Endothelial cell of umbilical vein (primary cell): ENCODE measurements around the gene TBCC. TPM values are rescaled to one million over a fixed set of nuclear protein-coding genes. Genes with fewer than 3 reads are reported as not detected.

Experiments used
- BruUV-seq: library from RNA; stranded (reverse); fragments of 400-500 nt; replicated peaks from 2 replicates; lab custom pipeline; 2021; lab: Mats Ljungman, UMichigan
- CTCF ChIA-PET: fragments of 300-600, 350-600 bp; sonication (Branson Sonifier 250); formaldehyde crosslinking; loops from one replicate; lab custom pipeline; 2021; ENCODE audit warnings: antibody characterized with exemption, inconsistent platforms; lab: Charles Lee
- POLR2A ChIA-PET: fragments of 300-600, 350-600 bp; sonication (Branson Sonifier 250); formaldehyde crosslinking; loops from one replicate; lab custom pipeline; 2021; ENCODE audit warnings: antibody characterized with exemption, inconsistent platforms; lab: Charles Lee
- DNase-seq: peaks from one replicate; pipeline ENCODE4 v3.0.0-alpha.2; 2011; ENCODE audit warnings: low read depth, low spot score
- FAIRE-seq: peaks from 2 replicates; lab custom pipeline; 2011; peaks lifted over from hg19 to GRCh38; lab: Jason Lieb, UNC
- H2AFZ ChIP-seq: 2 replicates; pipeline ENCODE4 v1.6.0; 2012; ENCODE audit warnings: low read depth, low read length, control low read depth, inconsistent platforms
- H3K27ac ChIP-seq: 2 replicates; pipeline ENCODE4 v1.5.1; 2011; ENCODE audit warnings: low read depth, mild to moderate bottlenecking, control low read depth, low read length, moderate library complexity; ENCODE audit not compliant: insufficient read depth
- H3K27me3 ChIP-seq, 2 experiments: 2 replicates each; pipeline versions ENCODE4 v1.6.0 to v1.6.1; 2011; ENCODE audit warnings: low read length in 2 of 2, mixed read lengths in 1 of 2; ENCODE audit not compliant: control insufficient read depth in 2 of 2, insufficient read depth in 2 of 2
- H3K36me3 ChIP-seq, 2 experiments: 2 replicates in 1 of 2; 3 replicates in 1 of 2; pipeline ENCODE4 v1.5.1; 2011; ENCODE audit warnings: low read length in 2 of 2, mild to moderate bottlenecking in 1 of 2, moderate library complexity in 1 of 2; ENCODE audit not compliant: control insufficient read depth in 2 of 2, insufficient read depth in 2 of 2; ENCODE audit errors: extremely low read depth in 1 of 2
- H3K4me1 ChIP-seq: 3 replicates; pipeline ENCODE4 v1.5.1; 2011; ENCODE audit warnings: mild to moderate bottlenecking, low read length; ENCODE audit not compliant: control insufficient read depth, insufficient read depth; ENCODE audit errors: extremely low read depth
- H3K4me2 ChIP-seq: 2 replicates; pipeline ENCODE4 v1.6.1; 2011; ENCODE audit warnings: low read length, control low read depth, mixed read lengths; ENCODE audit not compliant: insufficient read depth
- H3K4me3 ChIP-seq, 3 experiments: fragments of 200-600 bp in 1 of 3; sonication (generic), shearing (Covaris generic) in 1 of 3; replicated peaks in 1 of 3; 2 replicates each; pipeline ENCODE4 v1.5.1; 2011 to 2016; ENCODE audit warnings: control low read depth in 3 of 3, low read length in 3 of 3, mild to moderate bottlenecking in 2 of 3, inconsistent platforms in 1 of 3, low read depth in 1 of 3, moderate library complexity in 1 of 3; ENCODE audit not compliant: insufficient read depth in 1 of 3
- H3K79me2 ChIP-seq: 2 replicates; pipeline ENCODE4 v1.6.0; 2012; ENCODE audit warnings: low read length, inconsistent platforms; ENCODE audit not compliant: control insufficient read depth, insufficient read depth
- H3K9ac ChIP-seq: replicated peaks from 2 replicates; pipeline ENCODE3; 2011; ENCODE audit warnings: low read length, control low read depth; ENCODE audit not compliant: insufficient read depth; ENCODE audit errors: extremely low read depth
- H3K9me1 ChIP-seq: replicated peaks from 3 replicates; pipeline ENCODE4 v1.6.0; 2011; ENCODE audit warnings: mild to moderate bottlenecking, low read length; ENCODE audit not compliant: control insufficient read depth, insufficient read depth; ENCODE audit errors: extremely low read depth
- H3K9me3 ChIP-seq: replicated peaks from 2 replicates; pipeline ENCODE4 v1.5.1; 2012; ENCODE audit warnings: low read length, inconsistent platforms; ENCODE audit not compliant: control insufficient read depth, insufficient read depth
- H4K20me1 ChIP-seq: replicated peaks from 2 replicates; pipeline ENCODE3; 2011; ENCODE audit warnings: mild to moderate bottlenecking, low read length; ENCODE audit not compliant: control insufficient read depth, insufficient read depth; ENCODE audit errors: extremely low read depth
- FOS ChIP-seq: IDR thresholded peaks from 2 replicates; pipeline ENCODE4 v1.6.1; 2011; ENCODE audit warnings: mild to moderate bottlenecking, low read length, moderate library complexity, borderline replicate concordance; ENCODE audit not compliant: insufficient read depth
- GATA2 ChIP-seq: IDR thresholded peaks from 2 replicates; pipeline ENCODE4 v1.7.0; 2011; ENCODE audit warnings: low read depth, mild to moderate bottlenecking, moderate library complexity, mixed read lengths, low read length; ENCODE audit not compliant: insufficient read length, insufficient read depth
- JUN ChIP-seq: IDR thresholded peaks from 2 replicates; pipeline ENCODE4 v1.6.1; 2011; ENCODE audit warnings: borderline replicate concordance, low read depth; ENCODE audit not compliant: insufficient read length, insufficient read depth
- MYC ChIP-seq: IDR thresholded peaks from one replicate; pipeline ENCODE4 v1.6.1; 2011; ENCODE audit warnings: mild to moderate bottlenecking, low read depth, low read length
- POLR2A ChIP-seq: IDR thresholded peaks from 2 replicates; pipeline ENCODE4 v1.6.1; 2012; ENCODE audit warnings: low read depth, mild to moderate bottlenecking, control low read depth, low read length
- POLR2AphosphoS5 ChIP-seq: IDR thresholded peaks from 2 replicates; pipeline ENCODE4 v1.6.1; 2012; ENCODE audit warnings: low read depth, mild to moderate bottlenecking, control low read depth, low read length, moderate library complexity; ENCODE audit not compliant: insufficient read depth
- dilution Hi-C: fragments of 300-500 bp; cut with MboI; formaldehyde crosslinking; loops from one replicate; pipeline ENCODE4 v1.15.0; 2019; ENCODE audit warnings: low sequenced_read_pairs; ENCODE audit not compliant: extremely low pct_ligation_motif_present
- intact Hi-C: fragments of 100-400 bp; cut with micrococcal nuclease; formaldehyde crosslinking; loops from one replicate; pipeline ENCODE4 v1.10.0; 2022
- polyA plus RNA-seq, 4 experiments: library from polyadenylated mRNA; depleted of rRNA in 3 of 4; stranded (reverse) in 3 of 4; unstranded in 1 of 4; fragments of >200 nt; gene quantifications; 2 replicates each; pipeline versions ENCODE4 v1.2.1 to v1.2.3, GENCODE V29; 2011 to 2012; ENCODE audit warnings: missing spikeins in 1 of 4
- total RNA-seq: library from RNA; stranded (reverse); gene quantifications from 2 replicates; pipeline ENCODE4 v1.2.3, GENCODE V29; 2021
- TF ChIP-seq, protein P1 (sequence below): IDR thresholded peaks from 2 replicates; pipeline ENCODE4 v1.6.1; 2011; ENCODE audit not compliant: insufficient read depth, insufficient read length
- TF ChIP-seq, protein P2 (sequence below), 2 donors: IDR thresholded peaks; 1 replicate in 1 of 2; 2 replicates in 1 of 2; pipeline ENCODE4 v1.5.1; 2011; ENCODE audit warnings: low read length in 2 of 2, mild to moderate bottlenecking in 2 of 2, moderate library complexity in 2 of 2, control low read depth in 1 of 2, inconsistent platforms in 1 of 2, low read depth in 1 of 2; ENCODE audit not compliant: insufficient read depth in 1 of 2; ENCODE audit errors: extremely low read depth in 1 of 2

Gene TBCC
- total and polyA plus RNA-seq, 2 donors (not counting 3 experiments of a cell fraction or from before 2014, with no cell fraction given), result 15.9 to 19.1 TPM

DNA sequence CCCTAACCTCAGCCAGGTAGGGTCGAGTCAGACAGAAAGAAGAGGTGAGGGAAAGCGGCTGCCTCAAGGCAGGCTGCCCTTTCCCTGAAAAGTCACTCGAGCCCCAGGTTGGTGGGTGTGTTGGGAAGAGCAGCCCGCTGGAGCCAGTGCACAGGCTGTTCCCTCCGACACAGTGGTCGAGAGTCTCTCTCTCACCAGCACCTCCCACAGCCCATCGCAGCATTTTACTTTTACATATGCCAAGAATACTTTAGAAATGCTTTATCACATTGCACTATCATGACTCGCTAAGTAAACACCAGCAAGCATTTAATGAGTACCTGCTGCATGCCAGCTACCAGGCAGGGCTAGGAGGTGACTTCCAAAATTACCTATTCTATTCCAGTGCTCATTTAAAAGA is 25.2 kb downstream of the TBCC start:
- H3K9ac ChIP-seq, result no peak overlapping the region
- no peak overlapping the region for H2AFZ ChIP-seq
- TF ChIP-seq FOS, result peak; percentile 35
- TF ChIP-seq POLR2A, result no peak
- TF ChIP-seq GATA2, result peak; percentile 12
- H3K4me3 ChIP-seq, result no peak overlapping the region
- ChIA-PET CTCF (no interaction called here), POLR2A (no interaction called here)
- dilution Hi-C loops, result no loop called here
- FAIRE-seq, result peak; percentile 70
- BruUV-seq, result no TSS peak
- no peak overlapping the region for H3K27ac ChIP-seq
- no peak overlapping the region for H3K4me2 ChIP-seq
- no peaks in the 10 kb centered on the region for H3K9me1 ChIP-seq
- H3K27me3 ChIP-seq, result no peaks in the 10 kb centered on the region
- DNase-seq, result peak; percentile 29
- no peaks in the 10 kb centered on the region for H3K79me2 ChIP-seq
- no peaks in the 10 kb centered on the region for H3K36me3 ChIP-seq
- peaks cover 3% of the 10 kb centered on the region for H3K4me1 ChIP-seq
- H4K20me1 ChIP-seq, result no peaks in the 10 kb centered on the region
- no peaks in the 10 kb centered on the region for H3K9me3 ChIP-seq
- intact Hi-C loops, result no loop called here

DNA sequence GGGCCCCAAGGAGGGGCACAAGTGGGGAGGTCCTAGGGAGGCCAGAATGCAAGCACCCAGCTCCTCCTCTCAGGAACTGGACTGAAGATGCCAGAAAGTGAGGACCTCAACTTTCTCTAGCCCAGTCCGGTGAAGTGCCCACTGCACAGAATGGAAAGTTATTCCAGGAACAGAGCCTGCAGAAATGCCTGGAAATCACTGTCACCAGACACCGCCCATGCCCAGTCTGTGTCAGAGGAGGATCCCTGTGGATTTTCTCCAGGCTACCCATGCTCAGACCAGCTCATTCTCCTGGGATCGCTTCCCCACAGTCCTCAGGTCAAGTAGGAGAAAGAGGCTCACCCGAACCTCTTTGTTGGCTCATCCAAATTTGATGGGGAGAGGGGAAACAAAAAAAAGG is 30.0 kb downstream of the TBCC start:
- DNase-seq, result no peak
- no peaks in the 10 kb centered on the region for H3K9me1 ChIP-seq
- peaks cover 2% of the 10 kb centered on the region for H3K9me3 ChIP-seq
- no peak for FAIRE-seq
- no peaks in the 10 kb centered on the region for H3K79me2 ChIP-seq
- H3K27ac ChIP-seq, result no peak overlapping the region
- dilution Hi-C loops (no loop called here), intact Hi-C loops (no loop called here)
- no peaks in the 10 kb centered on the region for H3K36me3 ChIP-seq
- BruUV-seq, result no TSS peak
- no peak overlapping the region for H2AFZ ChIP-seq
- POLR2A ChIA-PET, result no interaction called here
- CTCF ChIA-PET, result interaction anchor here (1.0 to 2.2 kb wide), 3 partner anchors 10 to 49 kb away, joined by 3 to 10 read pairs (median 3); no protein-coding TSS in a partner anchor
- no peaks in the 10 kb centered on the region for H3K27me3 ChIP-seq
- no peaks in the 10 kb centered on the region for H4K20me1 ChIP-seq
- peaks cover 8% of the 10 kb centered on the region for H3K4me1 ChIP-seq
- H3K4me2 ChIP-seq, result no peak overlapping the region
- no peak overlapping the region for H3K4me3 ChIP-seq
- TF ChIP-seq JUN, result no peak
- TF ChIP-seq FOS, result no peak
- no peak for TF ChIP-seq GATA2
- no peak for TF ChIP-seq MYC
- TF ChIP-seq, protein P1, sequence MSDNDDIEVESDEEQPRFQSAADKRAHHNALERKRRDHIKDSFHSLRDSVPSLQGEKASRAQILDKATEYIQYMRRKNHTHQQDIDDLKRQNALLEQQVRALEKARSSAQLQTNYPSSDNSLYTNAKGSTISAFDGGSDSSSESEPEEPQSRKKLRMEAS, result no peak
- no peak for TF ChIP-seq POLR2A
- TF ChIP-seq, protein P2, sequence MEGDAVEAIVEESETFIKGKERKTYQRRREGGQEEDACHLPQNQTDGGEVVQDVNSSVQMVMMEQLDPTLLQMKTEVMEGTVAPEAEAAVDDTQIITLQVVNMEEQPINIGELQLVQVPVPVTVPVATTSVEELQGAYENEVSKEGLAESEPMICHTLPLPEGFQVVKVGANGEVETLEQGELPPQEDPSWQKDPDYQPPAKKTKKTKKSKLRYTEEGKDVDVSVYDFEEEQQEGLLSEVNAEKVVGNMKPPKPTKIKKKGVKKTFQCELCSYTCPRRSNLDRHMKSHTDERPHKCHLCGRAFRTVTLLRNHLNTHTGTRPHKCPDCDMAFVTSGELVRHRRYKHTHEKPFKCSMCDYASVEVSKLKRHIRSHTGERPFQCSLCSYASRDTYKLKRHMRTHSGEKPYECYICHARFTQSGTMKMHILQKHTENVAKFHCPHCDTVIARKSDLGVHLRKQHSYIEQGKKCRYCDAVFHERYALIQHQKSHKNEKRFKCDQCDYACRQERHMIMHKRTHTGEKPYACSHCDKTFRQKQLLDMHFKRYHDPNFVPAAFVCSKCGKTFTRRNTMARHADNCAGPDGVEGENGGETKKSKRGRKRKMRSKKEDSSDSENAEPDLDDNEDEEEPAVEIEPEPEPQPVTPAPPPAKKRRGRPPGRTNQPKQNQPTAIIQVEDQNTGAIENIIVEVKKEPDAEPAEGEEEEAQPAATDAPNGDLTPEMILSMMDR (IDR thresholded peaks at IDR 0.05; ENCODE audit: extremely low read depth in 1 of 2, insufficient read depth in 1 of 2, low read depth in 1 of 2, low read length in 2 of 2), result no peak
- no peak for TF ChIP-seq POLR2AphosphoS5
- H3K9ac ChIP-seq, result no peak overlapping the region
